Stimulated activated CD4-positive, alpha-beta T cell treated with anti-CD3 and anti-CD28 coated beads, Interleukin-2, amount 100 ng/mL, for 48 hours (primary cell): Measurements from ENCODE around the gene FAM163B.

Experiments
- DNase-seq, 2 donors: peaks; one replicate each; pipeline ENCODE4 v3.0.0-alpha.2; 2020

Gene FAM163B

GRCh38 chr9:133539991-133540697 lies 69.0 kb downstream of the FAM163B start:
- DNase-seq, result no peak

- DNase-seq, result no peak
Measured at GRCh38 chr9:133538851-133539833, 70.0 kb downstream of the FAM163B start.

DNA sequence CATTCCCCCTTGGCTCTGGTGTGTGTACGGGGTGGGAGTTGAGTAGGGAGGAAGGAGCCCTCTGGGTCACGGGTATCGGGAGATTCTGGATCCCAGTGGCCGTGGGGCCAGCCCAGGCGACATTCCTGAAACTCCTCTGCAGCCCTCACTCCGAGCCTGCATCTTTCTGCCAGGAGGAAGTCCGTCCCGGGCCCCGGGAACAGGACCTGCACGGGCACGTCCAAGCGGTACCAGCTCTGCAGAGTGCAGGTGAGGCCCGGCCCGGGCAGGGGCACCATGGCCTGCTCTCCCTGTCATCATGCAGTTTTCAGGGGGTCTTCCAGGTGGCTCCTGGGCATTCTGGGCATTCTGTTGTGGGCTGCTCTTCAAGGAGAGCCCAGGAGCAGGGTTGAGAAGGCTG lies 71.0 kb downstream of the FAM163B start:
- DNase-seq, result no peak

- no peak for DNase-seq
Measured at GRCh38 chr9:133537257-133537656, 71.9 kb downstream of the FAM163B start.

GRCh38 chr9:133536536-133536935 lies 72.7 kb downstream of the FAM163B start:
- DNase-seq, result no peak

- no peak for DNase-seq
Measured at GRCh38 chr9:133536080-133536479, 73.1 kb downstream of the FAM163B start.

GRCh38 chr9:133535306-133535877 lies 73.8 kb downstream of the FAM163B start:
- no peak for DNase-seq

GRCh38 chr9:133534346-133535291 lies 74.6 kb downstream of the FAM163B start, which contains the start of gene ADAMTSL2:
ADAMTSL2 (plus strand) TSS chr9:133534704; CDS start chr9:133536713, 2,009 bp downstream.
- DNase-seq, result no peak

DNA sequence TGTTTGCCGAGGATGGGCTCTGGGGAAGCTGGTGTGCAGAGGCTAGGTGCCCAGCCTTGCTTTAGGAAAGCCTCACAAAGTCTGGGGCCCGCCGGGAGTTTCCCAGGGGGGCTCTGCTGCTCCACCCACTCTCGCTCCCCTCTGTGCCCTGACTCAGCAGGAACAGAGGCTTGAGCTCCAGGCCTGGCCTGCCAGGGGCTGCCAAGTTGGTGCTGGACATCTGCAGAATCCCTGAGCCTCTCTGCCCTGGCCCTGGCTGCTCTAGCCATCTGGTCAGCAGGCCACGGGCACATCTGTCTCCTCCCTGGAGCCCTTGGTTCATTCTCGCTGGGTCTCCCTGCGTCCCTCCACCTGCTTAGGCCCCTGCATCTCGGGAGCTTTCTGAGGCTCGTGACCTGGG lies 75.3 kb downstream of the FAM163B start:
- DNase-seq, result no peak

GRCh38 chr9:133532937-133533668 lies 76.1 kb downstream of the FAM163B start:
- peak; percentile 66 to 67 for DNase-seq

DNA sequence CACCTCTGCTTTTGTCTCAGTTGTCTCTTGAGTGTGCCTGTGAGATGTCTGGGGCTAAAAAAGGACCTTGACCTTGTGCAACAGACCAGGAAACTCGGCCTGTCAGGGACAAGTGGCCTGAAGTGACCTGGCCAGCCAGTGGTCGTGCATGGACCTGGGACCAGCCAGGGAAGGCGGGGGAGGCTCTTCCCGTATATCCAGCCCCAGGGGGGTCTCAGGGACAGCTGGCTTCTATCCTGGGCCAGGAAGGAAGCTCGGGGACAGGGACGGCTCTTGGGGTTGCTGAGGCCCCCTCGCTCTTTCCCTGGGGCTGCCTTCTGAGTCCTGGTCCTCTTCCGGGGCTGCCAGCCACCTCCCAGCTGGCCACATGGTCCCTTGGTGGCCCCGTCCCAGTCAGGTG lies 77.9 kb downstream of the FAM163B start:
- no peak for DNase-seq

GRCh38 chr9:133529874-133530273 lies 79.3 kb downstream of the FAM163B start:
- no peak for DNase-seq

DNA sequence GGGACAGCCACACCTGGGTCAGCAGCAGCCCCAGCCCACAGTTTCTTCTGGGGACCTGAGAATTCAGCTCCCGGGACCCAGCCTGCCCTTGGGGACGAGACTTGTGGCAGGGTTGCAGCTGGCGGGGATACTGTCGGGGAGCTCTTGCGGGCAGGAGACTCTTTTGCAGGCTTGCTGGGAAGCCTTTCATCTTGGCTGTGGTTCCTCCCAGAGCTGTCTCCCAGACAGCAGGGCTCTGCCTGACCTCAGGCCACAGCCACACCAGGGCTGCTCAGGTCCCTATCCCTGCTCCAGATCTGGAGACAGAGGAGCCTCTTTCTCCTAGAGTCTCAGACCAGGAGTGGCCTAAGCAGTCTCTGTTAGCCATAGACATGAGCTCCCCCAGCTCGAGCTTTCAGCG lies 79.7 kb downstream of the FAM163B start:
- no peak for DNase-seq

DNA sequence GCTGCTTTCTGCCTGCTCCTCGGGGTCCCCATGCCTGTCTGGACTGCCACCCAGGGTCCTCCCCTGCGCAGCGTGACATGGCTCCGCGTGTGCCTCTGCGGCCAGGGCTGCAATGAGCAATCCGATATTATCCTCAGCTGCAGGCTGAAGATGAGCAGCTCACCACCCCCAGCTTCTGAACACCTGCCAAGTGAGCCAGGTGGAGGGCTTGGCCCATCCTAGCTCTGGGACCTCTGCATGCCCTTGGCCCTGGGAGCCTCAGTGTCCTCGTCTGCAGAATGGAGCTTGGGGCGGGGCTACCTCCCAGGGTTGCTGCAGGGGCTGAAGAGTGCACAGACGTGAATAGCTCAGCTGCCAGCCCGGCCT lies 80.3 kb downstream of the FAM163B start:
- DNase-seq, result no peak

DNA sequence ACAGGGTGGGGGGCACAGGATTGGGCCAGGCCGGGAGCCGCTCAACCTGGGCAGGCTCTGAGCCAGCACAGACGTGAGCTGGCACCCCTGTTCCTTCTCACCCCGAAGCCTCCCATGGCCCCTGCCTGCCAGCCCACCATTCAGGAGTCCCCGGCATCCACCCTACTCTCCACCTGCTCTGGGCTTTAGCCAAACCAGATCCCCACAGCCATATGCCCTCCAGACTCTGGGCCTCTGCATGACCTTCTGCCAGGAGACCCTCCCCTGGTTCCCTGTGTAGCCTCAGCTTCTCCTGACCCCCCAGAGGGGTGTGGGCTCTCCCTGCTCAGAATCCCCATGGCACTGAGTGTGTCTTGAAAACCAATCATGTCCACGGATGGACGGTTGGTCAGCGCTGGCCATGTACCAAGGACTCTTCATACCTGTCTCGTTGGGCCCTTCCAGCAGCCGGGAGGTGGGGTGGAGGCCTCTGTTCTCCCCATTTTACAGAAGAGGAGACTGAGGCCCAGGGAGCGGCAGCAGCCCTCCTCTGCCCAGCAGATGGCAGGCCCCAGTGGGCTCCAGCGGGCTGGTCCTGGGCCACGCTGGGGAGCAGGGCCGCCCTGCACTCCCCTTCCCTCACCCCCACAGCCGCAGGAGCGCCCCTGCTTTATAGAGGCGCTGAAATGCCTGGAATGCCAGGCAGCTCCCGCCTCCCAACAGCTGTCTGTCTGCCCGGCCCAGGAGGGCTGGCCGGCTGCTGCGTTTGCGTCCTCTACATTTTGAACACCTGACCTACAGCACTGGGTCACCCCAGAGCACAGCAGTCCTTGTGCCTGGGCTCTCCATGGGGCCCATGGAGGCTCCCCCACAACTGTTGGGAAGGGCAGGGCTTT lies 81.0 kb downstream of the FAM163B start:
- no peak for DNase-seq

- DNase-seq, result no peak
Measured at GRCh38 chr9:133527444-133527920, 81.7 kb downstream of the FAM163B start.
